Measurements from ENCODE around the gene PRKAG2. TPM values are rescaled to one million over a fixed set of nuclear protein-coding genes. Genes with fewer than 3 reads are reported as not detected.

The PRKAG2 gene
- total RNA-seq, 4 donors from 2014 or later, result 38.8 to 94.4 (median 73.2) TPM

DNA sequence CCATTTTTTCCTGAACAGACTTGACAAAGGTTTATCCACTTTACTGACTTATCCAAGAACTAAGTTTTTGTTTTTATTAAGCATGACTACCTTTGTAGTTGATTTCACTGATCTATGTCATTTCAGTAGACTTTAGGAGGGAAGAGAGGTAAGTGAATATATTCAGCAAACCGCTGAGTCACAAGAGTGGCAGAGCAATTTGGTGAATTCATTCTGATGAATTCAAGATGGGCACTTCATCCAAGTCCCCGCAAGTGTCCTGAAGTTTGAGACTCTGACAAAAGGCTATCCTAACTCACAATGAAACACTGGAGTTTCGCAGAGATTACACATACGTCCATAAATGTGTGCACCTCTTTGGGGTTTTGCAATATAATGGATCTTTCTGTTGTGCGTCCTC lies 255.0 kb downstream of the PRKAG2 start:
- peaks cover 0 to 13% (median 0%) of the 10 kb centered on the region in 3 donors for H3K36me3 ChIP-seq
- H3K27me3 ChIP-seq, result no peaks in the 10 kb centered on the region
- TF ChIP-seq, protein P1, sequence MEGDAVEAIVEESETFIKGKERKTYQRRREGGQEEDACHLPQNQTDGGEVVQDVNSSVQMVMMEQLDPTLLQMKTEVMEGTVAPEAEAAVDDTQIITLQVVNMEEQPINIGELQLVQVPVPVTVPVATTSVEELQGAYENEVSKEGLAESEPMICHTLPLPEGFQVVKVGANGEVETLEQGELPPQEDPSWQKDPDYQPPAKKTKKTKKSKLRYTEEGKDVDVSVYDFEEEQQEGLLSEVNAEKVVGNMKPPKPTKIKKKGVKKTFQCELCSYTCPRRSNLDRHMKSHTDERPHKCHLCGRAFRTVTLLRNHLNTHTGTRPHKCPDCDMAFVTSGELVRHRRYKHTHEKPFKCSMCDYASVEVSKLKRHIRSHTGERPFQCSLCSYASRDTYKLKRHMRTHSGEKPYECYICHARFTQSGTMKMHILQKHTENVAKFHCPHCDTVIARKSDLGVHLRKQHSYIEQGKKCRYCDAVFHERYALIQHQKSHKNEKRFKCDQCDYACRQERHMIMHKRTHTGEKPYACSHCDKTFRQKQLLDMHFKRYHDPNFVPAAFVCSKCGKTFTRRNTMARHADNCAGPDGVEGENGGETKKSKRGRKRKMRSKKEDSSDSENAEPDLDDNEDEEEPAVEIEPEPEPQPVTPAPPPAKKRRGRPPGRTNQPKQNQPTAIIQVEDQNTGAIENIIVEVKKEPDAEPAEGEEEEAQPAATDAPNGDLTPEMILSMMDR (IDR thresholded peaks at IDR 0.05), result no peak
- H3K9me3 ChIP-seq, result no peaks in the 10 kb centered on the region
- no peak overlapping the region for H3K4me3 ChIP-seq
- no peak for DNase-seq
- H3K4me1 ChIP-seq, result peaks cover 0 to 16% (median 0%) of the 10 kb centered on the region in 4 donors
- no peak overlapping the region for H3K27ac ChIP-seq

DNA sequence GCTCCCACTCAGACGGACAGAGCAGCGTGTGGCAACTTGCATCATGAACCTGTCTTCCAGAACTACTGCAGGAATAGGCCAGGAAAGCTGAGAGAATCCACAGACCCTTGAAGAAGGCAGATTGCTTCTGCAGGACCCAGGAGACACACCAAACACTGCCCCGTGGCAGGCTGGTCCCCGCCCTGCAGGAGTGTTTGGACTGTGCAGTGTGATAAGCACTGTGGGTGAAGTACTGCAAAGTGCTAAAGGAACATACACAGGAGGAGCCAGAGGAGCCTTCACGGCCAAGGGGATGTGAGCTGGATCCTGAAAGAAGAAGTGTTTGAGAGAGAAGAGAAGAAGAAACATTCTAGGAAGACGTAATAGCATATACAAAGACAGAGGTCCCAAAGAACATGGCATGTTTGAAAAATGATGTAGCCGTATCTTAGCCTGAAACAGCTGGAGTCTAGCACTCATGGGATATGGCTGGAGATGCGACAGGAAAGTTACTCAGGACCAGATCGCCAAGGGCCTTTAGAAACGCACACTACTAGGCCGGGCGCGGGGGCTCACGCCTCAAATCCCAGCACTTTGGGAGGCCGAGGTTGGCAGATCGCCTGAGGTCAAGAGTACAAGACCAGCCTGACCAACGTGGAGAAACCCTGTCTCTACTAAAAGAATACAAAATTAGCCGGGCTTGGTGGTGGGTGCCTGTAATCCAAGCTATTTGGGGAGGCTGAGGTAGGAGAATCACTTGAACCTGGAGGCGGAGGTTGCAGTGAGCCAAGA lies 260.3 kb downstream of the PRKAG2 start:
- H3K27ac ChIP-seq, result no peak overlapping the region
- peaks cover 0 to 13% (median 0%) of the 10 kb centered on the region in 3 donors for H3K36me3 ChIP-seq
- no peaks in the 10 kb centered on the region for H3K9me3 ChIP-seq
- TF ChIP-seq, protein P1 (IDR thresholded peaks at IDR 0.05), result no peak
- TF ChIP-seq POLR2A (IDR thresholded peaks at IDR 0.05), result no peak
- no peak for DNase-seq
- no peaks in the 10 kb centered on the region for H3K27me3 ChIP-seq
- H3K4me3 ChIP-seq, result no peak overlapping the region
- H3K4me1 ChIP-seq, result peaks cover 0 to 12% (median 0%) of the 10 kb centered on the region in 4 donors

DNA sequence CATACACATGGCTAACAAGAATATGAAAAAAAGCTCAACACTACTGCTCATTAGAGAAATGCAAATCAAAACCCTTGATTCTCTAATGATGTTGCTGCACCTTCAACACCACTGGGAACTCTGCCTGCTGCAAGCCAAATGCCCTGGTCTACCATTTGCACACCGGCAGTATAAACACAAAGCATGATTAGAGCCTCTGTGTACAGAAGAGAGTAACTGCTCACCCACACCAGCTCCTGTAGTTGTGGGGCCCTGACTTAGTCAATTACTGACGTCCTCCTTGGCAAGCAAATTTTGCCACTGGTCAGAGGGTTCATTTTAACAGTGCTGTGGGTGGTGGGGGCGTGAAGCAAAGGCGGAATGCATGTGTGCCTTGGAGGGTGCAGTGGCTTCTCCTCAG lies 261.1 kb downstream of the PRKAG2 start:
- Histone ChIP-seq H3K36me3 (peaks cover 0 to 18% (median 0%) of the 10 kb centered on the region in 3 donors), H3K9me3 (no peaks in the 10 kb centered on the region), H3K27me3 (no peaks in the 10 kb centered on the region), H3K27ac (no peak overlapping the region), H3K4me1 (peaks cover 0 to 12% (median 0%) of the 10 kb centered on the region in 4 donors), H3K4me3 (no peak overlapping the region)
- TF ChIP-seq, protein P1 (IDR thresholded peaks at IDR 0.05), result no peak
- TF ChIP-seq POLR2A (IDR thresholded peaks at IDR 0.05), result no peak
- no peak for DNase-seq

DNA sequence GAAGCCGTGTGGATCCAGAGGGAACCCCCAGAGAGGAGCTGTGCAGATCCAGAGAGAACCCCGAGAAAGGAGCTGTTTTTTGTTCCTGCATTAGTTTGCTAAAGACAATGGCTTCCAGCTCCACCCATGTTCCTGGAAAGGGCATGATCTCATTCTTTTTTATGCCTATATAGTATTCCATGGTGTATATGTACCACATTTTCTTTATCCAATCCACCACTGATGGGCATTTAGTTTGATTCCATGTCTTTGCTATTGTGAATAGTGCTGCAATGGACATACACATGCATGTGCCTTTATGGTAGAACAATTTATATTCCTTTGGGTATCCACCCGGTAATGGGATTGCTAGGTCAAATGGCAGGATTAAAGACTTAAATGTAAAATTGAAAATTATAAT lies 261.9 kb downstream of the PRKAG2 start:
- Histone ChIP-seq H3K27ac (no peak overlapping the region), H3K4me1 (peaks cover 0 to 12% (median 0%) of the 10 kb centered on the region in 4 donors), H3K4me3 (no peak overlapping the region), H3K27me3 (no peaks in the 10 kb centered on the region), H3K9me3 (no peaks in the 10 kb centered on the region), H3K36me3 (peaks cover 0 to 14% (median 0%) of the 10 kb centered on the region in 3 donors)
- DNase-seq, result no peak
- no peak for TF ChIP-seq POLR2A (IDR thresholded peaks at IDR 0.05)
- TF ChIP-seq, protein P1 (IDR thresholded peaks at IDR 0.05), result no peak

DNA sequence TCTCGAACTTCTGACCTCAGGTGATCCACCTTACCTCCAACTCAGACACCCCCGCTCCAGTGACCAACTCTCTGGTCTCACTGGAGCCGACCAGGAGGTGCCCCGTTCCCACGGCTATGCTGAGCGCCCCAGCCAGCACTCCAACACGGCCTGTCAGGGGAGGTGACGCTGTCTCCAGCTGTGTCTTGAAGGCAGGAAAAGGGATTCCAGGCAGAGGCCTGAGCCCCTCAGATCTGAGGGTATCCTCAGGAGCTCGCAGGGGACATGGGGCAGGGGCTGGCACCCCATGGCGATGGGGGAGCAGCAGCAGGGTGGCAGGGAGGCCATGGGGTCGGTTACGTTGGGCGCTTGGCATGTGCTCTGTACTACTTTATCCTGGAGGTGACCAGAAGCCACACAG lies 262.9 kb downstream of the PRKAG2 start:
- Histone ChIP-seq H3K9me3 (no peaks in the 10 kb centered on the region), H3K4me1 (peaks cover 0 to 12% (median 0%) of the 10 kb centered on the region in 4 donors), H3K4me3 (no peak overlapping the region), H3K36me3 (peaks cover 0 to 11% (median 0%) of the 10 kb centered on the region in 3 donors), H3K27ac (no peak overlapping the region), H3K27me3 (no peaks in the 10 kb centered on the region)
- no peak for TF ChIP-seq POLR2A (IDR thresholded peaks at IDR 0.05)
- no peak for DNase-seq

DNA sequence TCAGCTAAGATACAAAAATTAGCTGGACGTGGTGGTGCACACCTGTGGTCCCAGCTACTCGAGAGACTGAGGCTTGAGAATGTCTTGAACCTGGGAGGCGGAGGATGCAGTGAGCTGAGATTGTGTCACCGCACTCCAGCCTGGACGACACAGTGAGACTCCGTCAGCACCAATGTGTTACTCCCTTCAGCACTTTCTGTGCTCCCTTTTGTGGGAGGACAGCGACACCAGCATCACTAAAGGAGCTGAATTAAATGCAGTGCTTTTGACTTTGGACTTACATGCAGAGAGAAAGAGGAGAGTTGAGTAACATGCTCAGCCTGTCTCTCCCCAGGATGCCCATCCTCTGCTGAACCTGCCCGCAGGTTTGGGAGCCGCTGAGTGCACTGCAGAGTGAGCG lies 265.0 kb downstream of the PRKAG2 start:
- Histone ChIP-seq H3K9me3 (no peaks in the 10 kb centered on the region), H3K27ac (no peak overlapping the region)
- DNase-seq, result no peak

More for the DNA sequence above, 265.0 kb downstream of the PRKAG2 start:
- Histone ChIP-seq H3K4me1 (peaks cover 0 to 20% (median 0%) of the 10 kb centered on the region in 4 donors), H3K27me3 (no peaks in the 10 kb centered on the region), H3K36me3 (peaks cover 0 to 9% (median 0%) of the 10 kb centered on the region in 3 donors), H3K4me3 (no peak overlapping the region)
- no peak for TF ChIP-seq POLR2A (IDR thresholded peaks at IDR 0.05)
- TF ChIP-seq, protein P1 (IDR thresholded peaks at IDR 0.05), result no peak

Measured in Peyer's patch (tissue), 4 donors.